HCT116 (cell line): ENCODE data around the gene ZNF212.

Source experiments
- CBX3 ChIP-seq: IDR thresholded peaks from 2 replicates; pipeline ENCODE4 v1.6.1; 2012; ENCODE audit warnings: low read depth
- CEBPB ChIP-seq: IDR thresholded peaks from 2 replicates; pipeline ENCODE4 v1.6.1; 2012; ENCODE audit warnings: low read depth
- POLR2A ChIP-seq: IDR thresholded peaks from 2 replicates; pipeline ENCODE4 v1.7.0; 2011; ENCODE audit warnings: borderline replicate concordance; ENCODE audit not compliant: insufficient read depth, insufficient read length; ENCODE audit errors: extremely low read depth
- POLR2AphosphoS5 ChIP-seq: IDR thresholded peaks from 2 replicates; pipeline ENCODE4 v1.6.1; 2011; ENCODE audit warnings: mild to moderate bottlenecking, low read depth, low read length, moderate library complexity
- SP1 ChIP-seq: IDR thresholded peaks from 2 replicates; pipeline ENCODE4 v1.6.1; 2012; ENCODE audit warnings: low read depth
- YY1 ChIP-seq: IDR thresholded peaks from 2 replicates; pipeline ENCODE4 v1.6.1; 2011; ENCODE audit warnings: low read length, low read depth, moderate library complexity, mild to moderate bottlenecking; ENCODE audit not compliant: insufficient replicate concordance; ENCODE audit errors: extremely low read depth
- TF ChIP-seq, protein P1 (sequence below), 3 experiments: fragments of 200-600 bp in 1 of 3; sonication (generic) in 1 of 3; IDR thresholded peaks in 2 of 3; conservative IDR thresholded peaks in 1 of 3; 2 replicates each; pipeline ENCODE4 v1.5.1; 2012 to 2017; ENCODE audit warnings: low read depth in 2 of 3, low read length in 2 of 3, antibody characterized with exemption in 1 of 3, borderline replicate concordance in 1 of 3, control low read depth in 1 of 3, mild to moderate bottlenecking in 1 of 3, mixed read lengths in 1 of 3, mixed run types in 1 of 3, moderate library complexity in 1 of 3; ENCODE audit not compliant: insufficient read depth in 1 of 3
- TF ChIP-seq, protein P2 (sequence below): IDR thresholded peaks from 2 replicates; pipeline ENCODE4 v1.6.1; 2012
- TF ChIP-seq, protein P3 (sequence below): IDR thresholded peaks from 2 replicates; pipeline ENCODE4 v1.6.1; 2012

DNA sequence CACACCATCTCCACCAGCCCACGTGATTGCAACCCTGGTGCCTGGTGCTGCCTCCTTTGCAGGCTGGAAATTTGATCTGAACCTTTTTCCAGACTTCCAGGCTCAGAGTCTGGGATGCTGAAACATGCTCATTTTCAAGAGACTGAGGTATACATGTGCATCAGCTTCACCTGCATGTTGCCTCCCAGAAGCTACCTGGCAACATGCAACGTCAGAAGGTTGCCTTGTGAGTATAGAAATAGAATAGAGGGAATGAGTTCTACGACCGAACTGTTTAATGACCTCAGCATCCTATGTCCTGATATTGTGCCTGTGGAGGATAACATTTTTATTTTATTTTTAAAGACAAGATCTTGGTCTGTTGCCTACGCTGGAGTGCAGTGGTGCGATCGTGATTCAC is 1.9 kb upstream of the ZNF212 start:
- TF ChIP-seq POLR2AphosphoS5 (no peak), YY1 (no peak), CBX3 (no peak), CEBPB (no peak), SP1 (no peak), POLR2A (no peak)
- TF ChIP-seq, protein P1, sequence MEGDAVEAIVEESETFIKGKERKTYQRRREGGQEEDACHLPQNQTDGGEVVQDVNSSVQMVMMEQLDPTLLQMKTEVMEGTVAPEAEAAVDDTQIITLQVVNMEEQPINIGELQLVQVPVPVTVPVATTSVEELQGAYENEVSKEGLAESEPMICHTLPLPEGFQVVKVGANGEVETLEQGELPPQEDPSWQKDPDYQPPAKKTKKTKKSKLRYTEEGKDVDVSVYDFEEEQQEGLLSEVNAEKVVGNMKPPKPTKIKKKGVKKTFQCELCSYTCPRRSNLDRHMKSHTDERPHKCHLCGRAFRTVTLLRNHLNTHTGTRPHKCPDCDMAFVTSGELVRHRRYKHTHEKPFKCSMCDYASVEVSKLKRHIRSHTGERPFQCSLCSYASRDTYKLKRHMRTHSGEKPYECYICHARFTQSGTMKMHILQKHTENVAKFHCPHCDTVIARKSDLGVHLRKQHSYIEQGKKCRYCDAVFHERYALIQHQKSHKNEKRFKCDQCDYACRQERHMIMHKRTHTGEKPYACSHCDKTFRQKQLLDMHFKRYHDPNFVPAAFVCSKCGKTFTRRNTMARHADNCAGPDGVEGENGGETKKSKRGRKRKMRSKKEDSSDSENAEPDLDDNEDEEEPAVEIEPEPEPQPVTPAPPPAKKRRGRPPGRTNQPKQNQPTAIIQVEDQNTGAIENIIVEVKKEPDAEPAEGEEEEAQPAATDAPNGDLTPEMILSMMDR (IDR thresholded peaks at IDR 0.05 in 2 of 3, conservative IDR thresholded peaks at IDR 0.05 in 1 of 3; ENCODE audit: borderline replicate concordance in 1 of 3, insufficient read depth in 1 of 3, low read depth in 2 of 3, low read length in 2 of 3): no peak
- TF ChIP-seq, protein P2, sequence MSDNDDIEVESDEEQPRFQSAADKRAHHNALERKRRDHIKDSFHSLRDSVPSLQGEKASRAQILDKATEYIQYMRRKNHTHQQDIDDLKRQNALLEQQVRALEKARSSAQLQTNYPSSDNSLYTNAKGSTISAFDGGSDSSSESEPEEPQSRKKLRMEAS: no peak
- TF ChIP-seq, protein P3, sequence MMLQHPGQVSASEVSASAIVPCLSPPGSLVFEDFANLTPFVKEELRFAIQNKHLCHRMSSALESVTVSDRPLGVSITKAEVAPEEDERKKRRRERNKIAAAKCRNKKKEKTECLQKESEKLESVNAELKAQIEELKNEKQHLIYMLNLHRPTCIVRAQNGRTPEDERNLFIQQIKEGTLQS: no peak
